ENCODE results near the gene RSU1.

DNA sequence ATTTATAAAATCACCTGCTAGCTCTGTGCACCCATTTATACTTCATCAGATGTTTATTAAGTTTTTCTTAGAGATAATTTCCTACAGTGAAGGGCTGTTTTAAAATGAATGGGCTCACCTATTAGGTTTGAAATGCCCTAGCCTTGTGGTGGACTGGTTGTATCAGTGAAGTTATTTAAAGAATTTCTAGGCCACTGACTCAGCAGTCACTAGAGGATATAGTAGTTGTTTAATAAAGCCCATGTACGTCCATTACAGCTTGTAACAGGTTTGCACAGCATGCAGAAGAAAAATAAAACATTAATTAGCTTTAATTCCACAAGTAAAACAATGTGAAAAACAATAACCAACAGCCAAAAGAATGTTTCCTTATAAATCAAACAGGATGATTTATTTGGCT lies 128.0 kb downstream of the RSU1 start:
- TF ChIP-seq, protein P1, sequence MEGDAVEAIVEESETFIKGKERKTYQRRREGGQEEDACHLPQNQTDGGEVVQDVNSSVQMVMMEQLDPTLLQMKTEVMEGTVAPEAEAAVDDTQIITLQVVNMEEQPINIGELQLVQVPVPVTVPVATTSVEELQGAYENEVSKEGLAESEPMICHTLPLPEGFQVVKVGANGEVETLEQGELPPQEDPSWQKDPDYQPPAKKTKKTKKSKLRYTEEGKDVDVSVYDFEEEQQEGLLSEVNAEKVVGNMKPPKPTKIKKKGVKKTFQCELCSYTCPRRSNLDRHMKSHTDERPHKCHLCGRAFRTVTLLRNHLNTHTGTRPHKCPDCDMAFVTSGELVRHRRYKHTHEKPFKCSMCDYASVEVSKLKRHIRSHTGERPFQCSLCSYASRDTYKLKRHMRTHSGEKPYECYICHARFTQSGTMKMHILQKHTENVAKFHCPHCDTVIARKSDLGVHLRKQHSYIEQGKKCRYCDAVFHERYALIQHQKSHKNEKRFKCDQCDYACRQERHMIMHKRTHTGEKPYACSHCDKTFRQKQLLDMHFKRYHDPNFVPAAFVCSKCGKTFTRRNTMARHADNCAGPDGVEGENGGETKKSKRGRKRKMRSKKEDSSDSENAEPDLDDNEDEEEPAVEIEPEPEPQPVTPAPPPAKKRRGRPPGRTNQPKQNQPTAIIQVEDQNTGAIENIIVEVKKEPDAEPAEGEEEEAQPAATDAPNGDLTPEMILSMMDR (IDR thresholded peaks at IDR 0.05; ENCODE audit: extremely low read depth in 1 of 2, insufficient read depth in 1 of 2, low read depth in 1 of 2, low read length in 2 of 2) = no peak
- no peak for TF ChIP-seq POLR2A (IDR thresholded peaks at IDR 0.05; ENCODE audit: low read depth, low read length)
